Activated T-helper 17 cell treated with anti-CD3 and anti-CD28 coated beads, Interleukin-2, amount 50 U/mL, for 72 hours (primary cell): ENCODE data around the gene HDAC4. TPM values are rescaled to one million over a fixed set of nuclear protein-coding genes. Genes with fewer than 3 reads are reported as not detected.

Source experiments
- ATAC-seq: fragments of 150-1000 bp; cut with Tn5 transposase; replicated peaks from 2 replicates; pipeline ENCODE4 v1.10.0; 2021; ENCODE audit warnings: mild to moderate bottlenecking, moderate library complexity
- H3K27ac Mint-ChIP-seq: one replicate; pipeline ENCODE4 v1.8.0; 2022; ENCODE audit warnings: mixed read lengths
- H3K27me3 Mint-ChIP-seq: one replicate; pipeline ENCODE4 v1.8.0; 2022; ENCODE audit warnings: mixed read lengths
- H3K36me3 Mint-ChIP-seq: one replicate; pipeline ENCODE4 v1.8.0; 2022; ENCODE audit warnings: low read depth, mild to moderate bottlenecking, mixed read lengths
- H3K4me1 Mint-ChIP-seq: one replicate; pipeline ENCODE4 v1.8.0; 2022; ENCODE audit warnings: mixed read lengths
- H3K4me3 Mint-ChIP-seq: one replicate; pipeline ENCODE4 v1.8.0; 2022; ENCODE audit warnings: mild to moderate bottlenecking, mixed read lengths
- H3K9me3 Mint-ChIP-seq: one replicate; pipeline ENCODE4 v1.8.0; 2022; ENCODE audit warnings: mixed read lengths
- total RNA-seq, 2 donors: library from RNA; stranded (reverse); gene quantifications; one replicate each; pipeline ENCODE4 v1.2.3, GENCODE V29; 2022

The HDAC4 gene
- total RNA-seq, 2 donors from 2014 or later, result 34.3 to 52.9 TPM

GRCh38 chr2:239169311-239170048, 231.3 kb downstream of the HDAC4 start:
- Mint-ChIP-seq H3K27ac (no peak overlapping the region), H3K9me3 (peaks cover 14% of the 10 kb centered on the region), H3K27me3 (no peaks in the 10 kb centered on the region), H3K4me3 (no peak overlapping the region), H3K36me3 (peaks cover 68% of the 10 kb centered on the region), H3K4me1 (peaks cover 10% of the 10 kb centered on the region)
- no peak for ATAC-seq

- ATAC-seq, result no peak
Measured at GRCh38 chr2:239168575-239168974, 232.2 kb downstream of the HDAC4 start.

GRCh38 chr2:239167766-239168444, 232.9 kb downstream of the HDAC4 start:
- Mint-ChIP-seq H3K27me3 (no peaks in the 10 kb centered on the region), H3K36me3 (peaks cover 66% of the 10 kb centered on the region)
- ATAC-seq, result no peak

More at GRCh38 chr2:239168575-239168974, 232.2 kb downstream of the HDAC4 start:
- Mint-ChIP-seq H3K36me3 (peaks cover 68% of the 10 kb centered on the region), H3K9me3 (peaks cover 9% of the 10 kb centered on the region), H3K27me3 (no peaks in the 10 kb centered on the region), H3K27ac (no peak overlapping the region), H3K4me1 (peaks cover 15% of the 10 kb centered on the region), H3K4me3 (no peak overlapping the region)

GRCh38 chr2:239167011-239167673, 233.7 kb downstream of the HDAC4 start:
- no peak for ATAC-seq
- H3K4me3 Mint-ChIP-seq, result no peak overlapping the region
- H3K4me1 Mint-ChIP-seq, result peaks cover 15% of the 10 kb centered on the region
- peaks cover 67% of the 10 kb centered on the region for H3K36me3 Mint-ChIP-seq
- H3K9me3 Mint-ChIP-seq, result peaks cover 9% of the 10 kb centered on the region
- H3K27ac Mint-ChIP-seq, result no peak overlapping the region
- H3K27me3 Mint-ChIP-seq, result no peaks in the 10 kb centered on the region

More at GRCh38 chr2:239167766-239168444, 232.9 kb downstream of the HDAC4 start:
- H3K27ac Mint-ChIP-seq, result no peak overlapping the region
- H3K9me3 Mint-ChIP-seq, result peaks cover 9% of the 10 kb centered on the region
- H3K4me1 Mint-ChIP-seq, result peaks cover 15% of the 10 kb centered on the region
- no peak overlapping the region for H3K4me3 Mint-ChIP-seq

- peaks cover 70% of the 10 kb centered on the region for H3K36me3 Mint-ChIP-seq
- peaks cover 15% of the 10 kb centered on the region for H3K4me1 Mint-ChIP-seq
- H3K9me3 Mint-ChIP-seq, result peaks cover 6% of the 10 kb centered on the region
- H3K27ac Mint-ChIP-seq, result no peak overlapping the region
- no peaks in the 10 kb centered on the region for H3K27me3 Mint-ChIP-seq
- H3K4me3 Mint-ChIP-seq, result no peak overlapping the region
- no peak for ATAC-seq
Measured at GRCh38 chr2:239166201-239166834, 234.5 kb downstream of the HDAC4 start.

- H3K27me3 Mint-ChIP-seq, result no peaks in the 10 kb centered on the region
- H3K27ac Mint-ChIP-seq, result peak overlapping the region; percentile 47
- H3K4me1 Mint-ChIP-seq, result peaks cover 15% of the 10 kb centered on the region
- no peak for ATAC-seq
- no peaks in the 10 kb centered on the region for H3K9me3 Mint-ChIP-seq
- H3K4me3 Mint-ChIP-seq, result no peak overlapping the region
- H3K36me3 Mint-ChIP-seq, result peaks cover 72% of the 10 kb centered on the region
Measured at GRCh38 chr2:239165206-239165831, 235.5 kb downstream of the HDAC4 start.

- H3K36me3 Mint-ChIP-seq, result peaks cover 67% of the 10 kb centered on the region
- H3K4me3 Mint-ChIP-seq, result peak overlapping the region; percentile 38
- H3K9me3 Mint-ChIP-seq, result no peaks in the 10 kb centered on the region
- H3K27me3 Mint-ChIP-seq, result no peaks in the 10 kb centered on the region
- peak overlapping the region; percentile 47 for H3K27ac Mint-ChIP-seq
- H3K4me1 Mint-ChIP-seq, result peaks cover 20% of the 10 kb centered on the region
- ATAC-seq, result peak; percentile 80
Measured at GRCh38 chr2:239164335-239164871, 236.4 kb downstream of the HDAC4 start.

GRCh38 chr2:239163688-239164334, 237.0 kb downstream of the HDAC4 start:
- Mint-ChIP-seq H3K4me1 (peaks cover 23% of the 10 kb centered on the region), H3K9me3 (no peaks in the 10 kb centered on the region), H3K4me3 (peak overlapping the region; percentile 38), H3K36me3 (peaks cover 66% of the 10 kb centered on the region), H3K27ac (peak overlapping the region; percentile 47), H3K27me3 (no peaks in the 10 kb centered on the region)
- no peak for ATAC-seq

GRCh38 chr2:239162976-239163687, 237.7 kb downstream of the HDAC4 start:
- Mint-ChIP-seq H3K27ac (no peak overlapping the region), H3K4me1 (peaks cover 29% of the 10 kb centered on the region), H3K4me3 (no peak overlapping the region), H3K36me3 (peaks cover 66% of the 10 kb centered on the region), H3K27me3 (no peaks in the 10 kb centered on the region), H3K9me3 (no peaks in the 10 kb centered on the region)
- no peak for ATAC-seq

- H3K4me1 Mint-ChIP-seq, result peaks cover 32% of the 10 kb centered on the region
- H3K9me3 Mint-ChIP-seq, result no peaks in the 10 kb centered on the region
- no peaks in the 10 kb centered on the region for H3K27me3 Mint-ChIP-seq
- no peak overlapping the region for H3K27ac Mint-ChIP-seq
- no peak overlapping the region for H3K4me3 Mint-ChIP-seq
- no peak for ATAC-seq
- peaks cover 60% of the 10 kb centered on the region for H3K36me3 Mint-ChIP-seq
Measured at GRCh38 chr2:239162141-239162821, 238.5 kb downstream of the HDAC4 start.

- Mint-ChIP-seq H3K4me1 (peaks cover 32% of the 10 kb centered on the region), H3K27me3 (no peaks in the 10 kb centered on the region), H3K9me3 (no peaks in the 10 kb centered on the region), H3K36me3 (peaks cover 59% of the 10 kb centered on the region), H3K4me3 (no peak overlapping the region), H3K27ac (no peak overlapping the region)
- ATAC-seq, result no peak
Measured at GRCh38 chr2:239161711-239162140, 239.1 kb downstream of the HDAC4 start.

- Mint-ChIP-seq H3K27ac (peak overlapping the region; percentile 65), H3K36me3 (peaks cover 63% of the 10 kb centered on the region), H3K4me1 (peaks cover 31% of the 10 kb centered on the region), H3K27me3 (no peaks in the 10 kb centered on the region), H3K4me3 (no peak overlapping the region), H3K9me3 (no peaks in the 10 kb centered on the region)
- ATAC-seq, result peak; percentile 30
Measured at GRCh38 chr2:239160226-239161143, 240.3 kb downstream of the HDAC4 start.
